Measurements from ENCODE around the gene SPATA17.
"Not testable (repeated sequence)": the region's sequence is repeated elsewhere in the genome, so short reads cannot be mapped to it uniquely, and the experiment has no call there.

SPATA17 gene

GRCh38 chr1:217674028-217674729 lies 43.0 kb downstream of the SPATA17 start:
- no peak for DNase-seq (ENCODE audit: low spot score)

GRCh38 chr1:217681806-217682205 lies 50.7 kb downstream of the SPATA17 start:
- DNase-seq (ENCODE audit: low spot score): no peak

- DNase-seq (ENCODE audit: low spot score): no peak
These were observed 56.4 kb downstream of the SPATA17 start for GRCh38 chr1:217687511-217687910.

- DNase-seq (ENCODE audit: low spot score): not testable (repeated sequence)
These were observed 65.0 kb downstream of the SPATA17 start for GRCh38 chr1:217696140-217696539.

GRCh38 chr1:217703326-217703725 lies 72.2 kb downstream of the SPATA17 start:
- no peak for DNase-seq (ENCODE audit: low spot score)

GRCh38 chr1:217712925-217713597 lies 81.9 kb downstream of the SPATA17 start:
- no peak for DNase-seq (ENCODE audit: low spot score)

GRCh38 chr1:217715681-217716080 lies 84.5 kb downstream of the SPATA17 start:
- DNase-seq (ENCODE audit: low spot score): no peak

- DNase-seq (ENCODE audit: low spot score): no peak
These were observed 86.8 kb downstream of the SPATA17 start for GRCh38 chr1:217717959-217718358.

- no peak for DNase-seq (ENCODE audit: low spot score)
These were observed 87.7 kb downstream of the SPATA17 start for GRCh38 chr1:217718873-217719272.

GRCh38 chr1:217721692-217722091 lies 90.5 kb downstream of the SPATA17 start:
- no peak for DNase-seq (ENCODE audit: low spot score)

- DNase-seq (ENCODE audit: low spot score): no peak
These were observed 103.8 kb downstream of the SPATA17 start for GRCh38 chr1:217734973-217735372.

GRCh38 chr1:217747156-217747769 lies 116.1 kb downstream of the SPATA17 start:
- peak; percentile 34 for DNase-seq (ENCODE audit: low spot score)

- DNase-seq (ENCODE audit: low spot score): no peak
These were observed 138.6 kb downstream of the SPATA17 start for GRCh38 chr1:217769768-217770167.

- DNase-seq (ENCODE audit: low spot score): no peak
These were observed 139.8 kb downstream of the SPATA17 start for GRCh38 chr1:217770918-217771317.

- no peak for DNase-seq (ENCODE audit: low spot score)
These were observed 145.5 kb downstream of the SPATA17 start for GRCh38 chr1:217776693-217777092.

GRCh38 chr1:217781056-217781455 lies 149.9 kb downstream of the SPATA17 start:
- no peak for DNase-seq (ENCODE audit: low spot score)

- no peak for DNase-seq (ENCODE audit: low spot score)
These were observed 159.9 kb downstream of the SPATA17 start for GRCh38 chr1:217791091-217791490.

- no peak for DNase-seq (ENCODE audit: low spot score)
These were observed 174.6 kb downstream of the SPATA17 start for GRCh38 chr1:217805792-217806191.

- DNase-seq (ENCODE audit: low spot score): no peak
These were observed 181.0 kb downstream of the SPATA17 start for GRCh38 chr1:217812175-217812574.

GRCh38 chr1:217813031-217813430 lies 181.9 kb downstream of the SPATA17 start:
- no peak for DNase-seq (ENCODE audit: low spot score)

- DNase-seq (ENCODE audit: low spot score): no peak
These were observed 206.5 kb downstream of the SPATA17 start for GRCh38 chr1:217837691-217838090.

- no peak for DNase-seq (ENCODE audit: low spot score)
These were observed 208.0 kb downstream of the SPATA17 start for GRCh38 chr1:217839161-217839560.

- no peak for DNase-seq (ENCODE audit: low spot score)
These were observed 215.6 kb downstream of the SPATA17 start for GRCh38 chr1:217846733-217847132.

All from kidney capillary endothelial cell (primary cell).